Prostate gland (tissue), 2 donors: ENCODE results near the gene NHS. TPM values are rescaled to one million over a fixed set of nuclear protein-coding genes. Genes with fewer than 3 reads are reported as not detected.

Source experiments
- DNase-seq: peaks from one replicate; pipeline ENCODE4 v3.0.0-alpha.2; 2019; ENCODE audit warnings: low spot score
- H3K27ac ChIP-seq, 2 donors: fragments of 200-600 bp; sonication (generic); 2 replicates each; pipeline ENCODE4 v1.5.1; 2017 to 2019
- H3K27me3 ChIP-seq: fragments of 200-600 bp; sonication (generic); replicated peaks from 2 replicates; pipeline ENCODE4 v1.5.1; 2019; ENCODE audit not compliant: insufficient read depth
- H3K36me3 ChIP-seq, 2 donors: fragments of 200-600 bp; sonication (generic); 1 replicate in 1 of 2; 2 replicates in 1 of 2; pipeline versions ENCODE4 v1.5.1 to v1.8.1; 2017 to 2019
- H3K4me1 ChIP-seq: fragments of 200-600 bp; sonication (generic); replicated peaks from 2 replicates; pipeline ENCODE4 v1.5.1; 2019
- H3K4me3 ChIP-seq, 2 donors: fragments of 200-600 bp; sonication (generic); 2 replicates each; pipeline ENCODE4 v1.5.1; 2017 to 2019
- H3K9me3 ChIP-seq: fragments of 200-600 bp; sonication (generic); 2 replicates; pipeline ENCODE4 v1.5.1; 2017
- CTCF ChIP-seq, 4 experiments: fragments of 200-600 bp in 2 of 4; fragments of 450-650 bp in 2 of 4; sonication (generic) in 2 of 4; IDR thresholded peaks; 1 replicate in 3 of 4; 2 replicates in 1 of 4; pipeline ENCODE4 v1.5.1; 2016 to 2019; ENCODE audit warnings: antibody characterized with exemption in 4 of 4, mild to moderate bottlenecking in 2 of 4, moderate library complexity in 2 of 4
- POLR2A ChIP-seq: fragments of 450-650 bp; IDR thresholded peaks from one replicate; pipeline ENCODE4 v1.6.1; 2016; ENCODE audit warnings: antibody characterized with exemption, mild to moderate bottlenecking
- POLR2AphosphoS5 ChIP-seq: sonication (generic); formaldehyde crosslinking; IDR thresholded peaks from one replicate; pipeline ENCODE4 v1.6.1; 2017; ENCODE audit warnings: antibody characterized with exemption
- WGBS: methylation state at CpG from one replicate; pipeline ENCODE4 v1.1.5; 2018; 5-methylcytosine and 5-hydroxymethylcytosine counted together
- intact Hi-C: fragments of 100-400 bp; cut with DNase I; formaldehyde crosslinking; loops from one replicate; pipeline ENCODE4 v1.14.2; 2022
- total RNA-seq, 2 donors: library from RNA; depleted of rRNA; stranded (reverse); fragments of >200 nt; gene quantifications; one replicate each; pipeline ENCODE4 v1.1.0, GENCODE V29; 2016

Gene NHS
- total RNA-seq, 2 donors from 2014 or later, result 4.8 to 17.7 TPM

GRCh38 chrX:17616936-17617335 lies 241.9 kb downstream of the NHS start:
- DNase-seq, result no peak
- no peak overlapping the region for H3K27ac ChIP-seq
- H3K27me3 ChIP-seq, result no peaks in the 10 kb centered on the region
- TF ChIP-seq POLR2A, result no peak
- no peak for TF ChIP-seq CTCF (IDR thresholded peaks at IDR 0.05)
- TF ChIP-seq POLR2AphosphoS5, result no peak
- no peaks in the 10 kb centered on the region for H3K9me3 ChIP-seq
- H3K4me3 ChIP-seq, result no peak overlapping the region
- intact Hi-C loops, result no loop called here
- H3K4me1 ChIP-seq, result no peaks in the 10 kb centered on the region
- 78% methylated on average over 9 of the region's 9 CpGs for WGBS
- H3K36me3 ChIP-seq, result no peaks in the 10 kb centered on the region

DNA sequence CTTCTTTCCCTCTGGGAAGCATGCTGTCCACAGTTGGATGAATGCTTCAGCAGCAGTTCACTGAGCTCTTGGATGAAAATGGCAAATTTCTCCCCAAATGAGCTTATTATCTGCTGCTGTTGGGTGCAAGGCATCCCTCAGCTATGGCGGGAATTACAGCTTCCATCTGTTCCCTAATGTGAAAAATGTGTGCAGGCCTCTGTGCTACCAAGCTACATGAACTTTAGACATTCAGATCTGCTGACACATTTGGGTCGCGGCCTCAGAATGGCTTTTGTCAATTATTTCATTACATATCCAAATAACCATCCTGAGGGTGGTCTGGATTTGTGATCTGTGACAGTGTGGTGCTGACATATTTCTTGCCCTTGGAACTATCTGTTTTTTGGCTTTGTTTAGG lies 242.8 kb downstream of the NHS start:
- H3K4me3 ChIP-seq, result no peak overlapping the region
- TF ChIP-seq CTCF (IDR thresholded peaks at IDR 0.05), result no peak
- no peak for TF ChIP-seq POLR2A
- no peak for TF ChIP-seq POLR2AphosphoS5
- H3K27ac ChIP-seq, result no peak overlapping the region
- intact Hi-C loops, result no loop called here
- WGBS, result 89% methylated on average over 3 of the region's 3 CpGs
- no peaks in the 10 kb centered on the region for H3K9me3 ChIP-seq
- DNase-seq, result no peak
- no peaks in the 10 kb centered on the region for H3K4me1 ChIP-seq
- H3K36me3 ChIP-seq, result no peaks in the 10 kb centered on the region
- H3K27me3 ChIP-seq, result no peaks in the 10 kb centered on the region

- Histone ChIP-seq H3K36me3 (no peaks in the 10 kb centered on the region), H3K4me1 (no peaks in the 10 kb centered on the region), H3K9me3 (no peaks in the 10 kb centered on the region), H3K27me3 (no peaks in the 10 kb centered on the region), H3K4me3 (no peak overlapping the region), H3K27ac (no peak overlapping the region)
- DNase-seq, result no peak
- WGBS, result 75% methylated on average over 4 of the region's 4 CpGs
- intact Hi-C loops, result no loop called here
- TF ChIP-seq POLR2AphosphoS5 (no peak), POLR2A (no peak)
Observed at GRCh38 chrX:17621566-17622270, 246.7 kb downstream of the NHS start.

- Histone ChIP-seq H3K27ac (no peak overlapping the region), H3K4me1 (no peaks in the 10 kb centered on the region), H3K36me3 (no peaks in the 10 kb centered on the region), H3K4me3 (no peak overlapping the region), H3K27me3 (no peaks in the 10 kb centered on the region), H3K9me3 (no peaks in the 10 kb centered on the region)
- intact Hi-C loops, result no loop called here
- TF ChIP-seq POLR2AphosphoS5 (no peak), CTCF (IDR thresholded peaks at IDR 0.05) (no peak), POLR2A (no peak)
- 88% methylated on average over 1 of the region's 3 CpGs for WGBS
- no peak for DNase-seq
Observed at GRCh38 chrX:17622331-17622730, 247.3 kb downstream of the NHS start.

DNA sequence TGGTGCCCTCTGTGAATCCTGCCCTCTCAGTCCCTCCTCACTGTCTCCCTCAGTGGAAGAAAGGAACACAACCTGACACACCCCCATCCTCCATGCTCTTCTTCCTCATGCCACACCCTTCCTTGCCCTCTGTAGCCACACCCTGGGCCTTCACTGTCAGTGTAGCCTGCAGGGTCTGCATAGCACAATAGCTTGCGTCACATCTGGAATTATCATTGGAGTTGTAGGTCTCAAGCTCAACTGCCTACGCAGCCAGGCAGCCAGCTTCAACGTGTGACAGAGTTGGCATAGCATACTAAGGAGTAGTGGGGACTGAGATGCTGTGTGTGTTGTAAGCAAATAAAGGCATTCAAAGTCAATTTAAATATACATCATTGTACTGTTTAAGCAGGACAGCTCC lies 248.8 kb downstream of the NHS start:
- Histone ChIP-seq H3K4me1 (no peaks in the 10 kb centered on the region), H3K36me3 (no peaks in the 10 kb centered on the region), H3K27ac (no peak overlapping the region), H3K9me3 (no peaks in the 10 kb centered on the region), H3K4me3 (no peak overlapping the region), H3K27me3 (no peaks in the 10 kb centered on the region)
- TF ChIP-seq POLR2AphosphoS5, result no peak
- no peak for TF ChIP-seq CTCF (IDR thresholded peaks at IDR 0.05)
- no peak for TF ChIP-seq POLR2A
- no peak for DNase-seq
- intact Hi-C loops, result no loop called here
- 76% methylated on average over 3 of the region's 3 CpGs for WGBS
